HL-60 (cell line): Measurements from ENCODE around the gene ANKRD34A.
"Not testable (repeated sequence)": the region's sequence is repeated elsewhere in the genome, so short reads cannot be mapped to it uniquely, and the experiment has no call there.

ENCODE experiments used
- DNase-seq, 2 experiments: peaks; one replicate each; pipeline ENCODE4 v3.0.0-alpha.2; 2010 to 2020; ENCODE audit warnings: low read depth in 1 of 2, low spot score in 1 of 2
- H3K27ac ChIP-seq: fragments of 250-450 bp; sonication (Bioruptor Pico); replicated peaks from 2 replicates; pipeline ENCODE4 v1.5.1; 2020; ENCODE audit warnings: mild to moderate bottlenecking, moderate library complexity
- H3K27me3 ChIP-seq: fragments of 250-450 bp; sonication (Bioruptor Pico); 2 replicates; pipeline ENCODE4 v1.5.1; 2021; ENCODE audit warnings: mild to moderate bottlenecking, moderate library complexity; ENCODE audit not compliant: insufficient read depth, poor library complexity, severe bottlenecking
- H3K4me3 ChIP-seq: replicated peaks from 2 replicates; pipeline ENCODE4 v1.5.1; 2011; ENCODE audit warnings: mild to moderate bottlenecking, control low read depth, low read length; ENCODE audit not compliant: insufficient read depth
- GABPA ChIP-seq: IDR thresholded peaks from 2 replicates; pipeline ENCODE4 v1.6.1; 2012; ENCODE audit warnings: low read depth
- POLR2AphosphoS5 ChIP-seq: IDR thresholded peaks from 2 replicates; pipeline ENCODE4 v1.6.1; 2012; ENCODE audit warnings: low read depth
- SPI1 ChIP-seq: IDR thresholded peaks from 2 replicates; pipeline ENCODE4 v1.6.1; 2012; ENCODE audit warnings: low read depth, mild to moderate bottlenecking, borderline replicate concordance
- TF ChIP-seq, protein P1 (sequence below): IDR thresholded peaks from 2 replicates; pipeline ENCODE4 v1.6.1; 2012; ENCODE audit warnings: low read depth; ENCODE audit not compliant: insufficient replicate concordance
- TF ChIP-seq, protein P2 (sequence below): IDR thresholded peaks from one replicate; pipeline ENCODE4 v1.5.1; 2011; ENCODE audit warnings: low read length, control low read depth, inconsistent platforms; ENCODE audit not compliant: insufficient read depth

ANKRD34A gene

DNA sequence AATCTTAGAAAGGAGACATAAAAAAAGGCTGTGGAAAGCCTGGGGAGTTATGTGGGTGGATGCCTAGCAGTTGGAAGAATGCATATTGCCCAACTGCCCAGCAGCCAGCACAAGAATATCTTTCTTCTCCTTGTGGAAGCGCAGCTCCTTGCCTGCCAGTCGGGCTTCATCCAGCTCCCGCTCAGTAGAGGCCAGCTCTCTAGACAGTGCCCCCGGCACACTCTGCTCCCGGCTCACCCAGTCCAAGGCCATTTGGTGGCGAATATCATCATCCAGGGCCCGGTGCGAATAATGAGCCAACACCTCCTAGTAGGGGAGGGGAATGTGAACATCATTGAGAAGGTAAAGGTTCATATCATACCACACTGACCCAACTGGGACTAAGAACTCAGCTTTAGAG, 28.1 kb downstream of the ANKRD34A start:
- TF ChIP-seq SPI1 = no peak
- TF ChIP-seq, protein P1, sequence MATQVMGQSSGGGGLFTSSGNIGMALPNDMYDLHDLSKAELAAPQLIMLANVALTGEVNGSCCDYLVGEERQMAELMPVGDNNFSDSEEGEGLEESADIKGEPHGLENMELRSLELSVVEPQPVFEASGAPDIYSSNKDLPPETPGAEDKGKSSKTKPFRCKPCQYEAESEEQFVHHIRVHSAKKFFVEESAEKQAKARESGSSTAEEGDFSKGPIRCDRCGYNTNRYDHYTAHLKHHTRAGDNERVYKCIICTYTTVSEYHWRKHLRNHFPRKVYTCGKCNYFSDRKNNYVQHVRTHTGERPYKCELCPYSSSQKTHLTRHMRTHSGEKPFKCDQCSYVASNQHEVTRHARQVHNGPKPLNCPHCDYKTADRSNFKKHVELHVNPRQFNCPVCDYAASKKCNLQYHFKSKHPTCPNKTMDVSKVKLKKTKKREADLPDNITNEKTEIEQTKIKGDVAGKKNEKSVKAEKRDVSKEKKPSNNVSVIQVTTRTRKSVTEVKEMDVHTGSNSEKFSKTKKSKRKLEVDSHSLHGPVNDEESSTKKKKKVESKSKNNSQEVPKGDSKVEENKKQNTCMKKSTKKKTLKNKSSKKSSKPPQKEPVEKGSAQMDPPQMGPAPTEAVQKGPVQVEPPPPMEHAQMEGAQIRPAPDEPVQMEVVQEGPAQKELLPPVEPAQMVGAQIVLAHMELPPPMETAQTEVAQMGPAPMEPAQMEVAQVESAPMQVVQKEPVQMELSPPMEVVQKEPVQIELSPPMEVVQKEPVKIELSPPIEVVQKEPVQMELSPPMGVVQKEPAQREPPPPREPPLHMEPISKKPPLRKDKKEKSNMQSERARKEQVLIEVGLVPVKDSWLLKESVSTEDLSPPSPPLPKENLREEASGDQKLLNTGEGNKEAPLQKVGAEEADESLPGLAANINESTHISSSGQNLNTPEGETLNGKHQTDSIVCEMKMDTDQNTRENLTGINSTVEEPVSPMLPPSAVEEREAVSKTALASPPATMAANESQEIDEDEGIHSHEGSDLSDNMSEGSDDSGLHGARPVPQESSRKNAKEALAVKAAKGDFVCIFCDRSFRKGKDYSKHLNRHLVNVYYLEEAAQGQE = no peak
- no peak for TF ChIP-seq GABPA
- no peak for TF ChIP-seq POLR2AphosphoS5
- Histone ChIP-seq H3K27me3 (no peaks in the 10 kb centered on the region), H3K4me3 (no peak overlapping the region), H3K27ac (no peak overlapping the region)
- no peak for DNase-seq

DNA sequence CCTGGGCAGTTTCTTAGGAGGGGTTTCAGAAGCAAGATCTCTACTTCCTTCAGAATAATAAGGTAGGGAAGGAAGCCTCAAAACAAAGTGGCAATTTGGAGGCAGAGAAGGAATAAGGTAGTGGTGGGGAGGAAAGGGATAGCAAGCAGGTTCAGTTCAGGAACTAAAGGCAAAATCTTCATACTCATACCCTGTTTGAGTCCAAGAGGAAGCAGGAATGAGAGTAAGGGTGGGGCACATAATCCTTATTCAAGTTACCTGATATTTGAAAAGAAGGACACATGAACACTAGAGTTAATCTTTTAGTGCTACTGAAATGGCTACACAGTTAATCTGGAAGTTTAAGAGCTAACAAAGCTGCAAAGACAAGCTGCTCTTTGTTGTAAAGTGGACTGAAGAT, 28.7 kb downstream of the ANKRD34A start:
- Histone ChIP-seq H3K27ac (no peak overlapping the region), H3K27me3 (no peaks in the 10 kb centered on the region), H3K4me3 (no peak overlapping the region)
- no peak for TF ChIP-seq GABPA
- TF ChIP-seq, protein P1 = no peak
- no peak for DNase-seq

DNA sequence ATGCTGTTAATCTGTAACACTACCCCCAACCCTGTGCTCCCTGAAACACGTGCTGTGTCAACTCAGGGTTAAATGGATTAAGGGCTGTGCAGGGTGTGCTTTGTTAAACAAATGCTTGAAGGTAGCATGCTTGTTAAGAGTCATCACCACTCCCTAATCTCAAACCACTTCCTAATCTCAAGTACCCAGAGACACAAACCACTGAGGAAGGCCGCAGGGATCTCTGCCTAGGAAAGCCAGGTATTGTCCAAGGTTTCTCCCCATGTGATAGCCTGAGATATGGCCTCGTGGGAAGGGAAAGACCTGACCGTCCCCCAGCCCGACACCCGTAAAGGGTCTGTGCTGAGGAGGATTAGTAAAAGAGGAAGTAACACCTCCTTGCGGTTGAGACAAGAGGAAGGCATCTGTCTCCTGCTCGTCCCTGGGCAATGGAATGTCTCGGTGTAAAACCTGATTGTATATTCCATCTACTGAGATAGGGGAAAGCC, 31.8 kb downstream of the ANKRD34A start:
- not testable (repeated sequence) for H3K27me3 ChIP-seq, H3K4me3 ChIP-seq, H3K27ac ChIP-seq
- peak in 1 of 2 experiments; percentile 69 for DNase-seq
- TF ChIP-seq POLR2AphosphoS5 = peak; percentile 30; the same call in 1 of the 2 replicates

DNA sequence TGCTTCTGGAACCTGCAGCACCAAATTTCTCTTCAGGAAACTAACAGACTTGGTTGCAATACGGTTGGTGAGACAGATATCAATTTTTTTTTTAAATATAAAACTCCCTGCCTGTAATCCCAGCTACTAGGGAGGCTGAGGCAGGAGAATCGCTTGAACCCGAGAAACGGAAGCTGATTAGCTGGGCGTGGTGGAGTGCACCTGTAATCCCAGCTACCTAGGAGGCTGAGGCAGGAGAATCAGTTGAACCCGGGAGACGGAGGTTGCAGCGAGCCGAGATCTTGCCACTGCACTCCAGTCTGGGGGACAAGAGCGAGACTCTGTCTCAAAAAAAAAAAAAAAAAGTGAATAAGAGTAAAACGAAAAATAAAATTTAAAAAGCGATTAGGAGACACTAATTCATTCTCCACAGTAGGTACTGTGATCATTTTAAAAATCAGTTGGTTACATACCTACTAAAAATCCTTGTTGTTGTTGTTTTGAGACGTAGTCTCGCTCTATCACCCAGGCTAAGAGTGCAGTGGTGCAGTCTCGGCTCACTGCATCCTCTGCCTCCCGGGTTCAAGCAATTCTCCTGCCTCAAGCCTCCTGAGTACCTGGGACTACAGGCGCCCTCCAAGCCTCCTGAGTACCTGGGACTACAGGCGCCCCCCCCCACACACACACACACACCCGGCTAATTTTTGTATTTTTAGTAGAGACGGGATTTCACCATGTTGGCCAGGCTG, 36.3 kb downstream of the ANKRD34A start:
- Histone ChIP-seq H3K4me3 (peak overlapping the region; percentile 47), H3K27me3 (no peaks in the 10 kb centered on the region), H3K27ac (peak overlapping the region; percentile 90)
- TF ChIP-seq, protein P1 = no peak
- TF ChIP-seq SPI1 (no peak), GABPA (no peak)
- TF ChIP-seq, protein P2, sequence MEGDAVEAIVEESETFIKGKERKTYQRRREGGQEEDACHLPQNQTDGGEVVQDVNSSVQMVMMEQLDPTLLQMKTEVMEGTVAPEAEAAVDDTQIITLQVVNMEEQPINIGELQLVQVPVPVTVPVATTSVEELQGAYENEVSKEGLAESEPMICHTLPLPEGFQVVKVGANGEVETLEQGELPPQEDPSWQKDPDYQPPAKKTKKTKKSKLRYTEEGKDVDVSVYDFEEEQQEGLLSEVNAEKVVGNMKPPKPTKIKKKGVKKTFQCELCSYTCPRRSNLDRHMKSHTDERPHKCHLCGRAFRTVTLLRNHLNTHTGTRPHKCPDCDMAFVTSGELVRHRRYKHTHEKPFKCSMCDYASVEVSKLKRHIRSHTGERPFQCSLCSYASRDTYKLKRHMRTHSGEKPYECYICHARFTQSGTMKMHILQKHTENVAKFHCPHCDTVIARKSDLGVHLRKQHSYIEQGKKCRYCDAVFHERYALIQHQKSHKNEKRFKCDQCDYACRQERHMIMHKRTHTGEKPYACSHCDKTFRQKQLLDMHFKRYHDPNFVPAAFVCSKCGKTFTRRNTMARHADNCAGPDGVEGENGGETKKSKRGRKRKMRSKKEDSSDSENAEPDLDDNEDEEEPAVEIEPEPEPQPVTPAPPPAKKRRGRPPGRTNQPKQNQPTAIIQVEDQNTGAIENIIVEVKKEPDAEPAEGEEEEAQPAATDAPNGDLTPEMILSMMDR = no peak
- DNase-seq = no peak
